Erythroblast (primary cell): ENCODE measurements around the gene ERBB2.

Experiments used
- GATA1 ChIP-seq: IDR thresholded peaks from 2 replicates; pipeline ENCODE4 v1.6.1; 2011; ENCODE audit warnings: low read depth, mild to moderate bottlenecking, control low read depth, low read length, moderate library complexity
- POLR2A ChIP-seq: IDR thresholded peaks from 2 replicates; pipeline ENCODE4 v1.6.1; 2011; ENCODE audit warnings: mild to moderate bottlenecking, low read length

DNA sequence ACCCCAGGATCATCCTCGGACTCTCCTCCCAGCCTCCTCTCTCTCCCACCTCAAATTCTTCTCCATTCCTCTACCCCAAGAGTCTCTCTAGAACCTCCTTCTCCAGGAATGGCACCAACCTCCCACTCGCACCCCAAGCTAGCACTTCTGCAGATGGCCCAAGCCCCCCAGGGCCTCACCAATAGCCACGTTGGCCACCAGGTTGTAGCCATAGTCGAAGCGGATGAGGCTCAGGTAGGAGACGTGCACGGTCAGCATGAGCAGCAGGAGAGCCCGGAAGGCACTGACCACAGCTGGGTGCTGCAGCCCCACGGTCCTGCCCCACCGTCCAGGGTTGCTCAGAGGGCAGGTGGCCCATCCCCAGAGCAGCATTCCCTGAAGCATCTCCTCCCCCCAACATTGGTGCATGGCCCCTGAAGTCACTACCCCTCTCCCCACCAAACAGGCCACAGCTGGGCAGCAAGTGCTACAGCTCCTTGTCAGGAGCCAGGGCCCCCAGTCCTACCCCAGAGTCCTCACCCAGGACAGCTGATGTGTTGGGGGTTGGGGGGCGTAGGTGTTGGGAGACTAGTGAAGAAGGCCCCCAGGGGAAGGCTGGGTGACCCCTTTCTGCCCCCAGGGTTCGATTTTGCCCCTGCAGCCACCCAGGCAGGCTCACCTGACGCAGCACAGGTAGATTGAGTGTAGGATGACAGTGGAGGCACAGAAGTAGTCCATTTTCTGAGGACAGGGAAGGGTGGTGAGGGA is 26.4 kb upstream of the ERBB2 start:
- TF ChIP-seq POLR2A (no peak), GATA1 (no peak)
